ENCODE results near the gene CPSF3.

Gene CPSF3

GRCh38 chr2:9388950-9389911 lies 34.2 kb upstream of the CPSF3 start:
- in situ Hi-C loops (cut with MboI; ENCODE audit: low pct_unique_long_range_greater_than_20kb, low sequenced_read_pairs, unreplicated experiment), result no loop called here
- TF ChIP-seq CTCF (IDR thresholded peaks at IDR 0.05; ENCODE audit: extremely low read depth, insufficient read depth, missing control alignments), result no peak

DNA sequence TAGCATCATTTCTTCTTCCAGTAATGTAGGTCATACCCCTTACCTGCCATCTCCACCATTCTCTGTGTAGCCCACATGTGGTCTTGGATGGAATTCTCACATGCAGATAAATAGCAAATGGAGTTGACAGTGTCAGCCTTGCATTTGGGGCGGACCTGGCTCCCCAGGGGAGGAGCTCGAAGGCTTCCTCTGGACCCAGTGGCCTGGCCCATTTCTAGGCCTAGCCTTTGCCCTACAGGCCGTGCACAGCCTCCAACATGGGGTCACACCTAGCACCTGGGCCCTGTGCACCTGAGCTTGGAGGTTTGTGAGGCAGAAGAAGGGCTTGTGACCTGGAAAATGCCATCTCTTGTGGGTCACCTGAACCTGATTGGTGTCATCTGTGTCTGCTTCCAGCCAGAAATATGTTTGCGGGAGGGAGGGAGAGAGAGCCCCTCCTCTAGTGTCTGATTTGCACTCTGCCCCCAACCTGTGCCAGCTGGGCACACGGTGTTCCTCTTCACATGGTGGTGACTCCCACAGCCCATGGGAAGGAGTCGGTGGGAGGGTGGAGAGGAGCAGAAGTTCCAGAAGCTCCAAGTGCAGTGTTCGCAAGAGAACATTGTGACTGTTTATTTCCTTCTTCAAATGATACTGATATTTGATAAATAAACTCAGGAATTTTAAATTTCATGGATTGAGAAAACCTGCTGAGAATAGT lies 33.2 kb upstream of the CPSF3 start:
- no peak for TF ChIP-seq CTCF (IDR thresholded peaks at IDR 0.05; ENCODE audit: extremely low read depth, insufficient read depth, missing control alignments)
- no peak for DNase-seq (ENCODE audit: low spot score)
- in situ Hi-C loops (cut with MboI; ENCODE audit: low pct_unique_long_range_greater_than_20kb, low sequenced_read_pairs, unreplicated experiment), result no loop called here

More at GRCh38 chr2:9388950-9389911, 34.2 kb upstream of the CPSF3 start:
- DNase-seq (ENCODE audit: low spot score), result no peak

- no peak for DNase-seq (ENCODE audit: low spot score)
- no peak for TF ChIP-seq CTCF (IDR thresholded peaks at IDR 0.05; ENCODE audit: extremely low read depth, insufficient read depth, missing control alignments)
- in situ Hi-C loops (cut with MboI; ENCODE audit: low pct_unique_long_range_greater_than_20kb, low sequenced_read_pairs, unreplicated experiment), result no loop called here
These were observed 32.5 kb upstream of the CPSF3 start for GRCh38 chr2:9390991-9391390.

DNA sequence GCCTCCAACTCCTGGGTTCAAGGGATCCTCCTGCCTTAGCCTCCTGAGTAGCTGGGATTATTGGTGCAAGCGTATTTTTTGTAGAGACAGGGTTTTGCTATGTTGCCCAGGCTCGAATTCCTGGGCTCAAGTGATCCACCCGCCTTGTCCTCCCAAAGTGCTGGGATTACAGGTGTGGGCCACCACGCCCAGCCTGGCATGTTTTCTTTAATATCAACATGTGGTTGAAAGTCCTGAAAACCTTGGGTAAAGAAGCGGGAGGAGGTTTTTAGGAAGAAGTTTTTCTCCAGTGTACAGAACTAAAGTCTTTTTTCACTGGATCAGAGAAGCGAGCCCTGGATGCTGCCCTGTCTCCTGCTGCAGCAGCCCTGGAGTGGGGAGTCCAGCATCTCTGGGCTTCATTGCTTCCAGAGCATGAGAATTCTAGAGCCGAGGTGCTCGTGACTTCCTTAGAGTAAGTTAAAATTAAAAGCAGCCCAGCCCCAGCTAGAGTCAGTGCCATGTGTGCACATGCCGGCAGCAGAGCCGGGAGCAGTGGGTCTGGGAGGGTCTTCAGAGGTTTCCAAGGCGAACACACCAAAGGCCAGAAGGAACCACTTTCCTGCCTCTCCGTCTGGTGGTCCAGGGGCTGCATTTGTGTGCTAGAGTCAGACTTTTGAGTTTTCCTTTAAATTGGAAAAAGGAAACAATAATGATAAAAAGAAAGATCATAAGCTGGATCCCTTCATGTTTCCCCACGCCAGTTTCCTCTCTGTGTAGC lies 31.3 kb upstream of the CPSF3 start:
- in situ Hi-C loops (cut with MboI; ENCODE audit: low pct_unique_long_range_greater_than_20kb, low sequenced_read_pairs, unreplicated experiment), result no loop called here
- no peak for TF ChIP-seq CTCF (IDR thresholded peaks at IDR 0.05; ENCODE audit: extremely low read depth, insufficient read depth, missing control alignments)
- DNase-seq (ENCODE audit: low spot score), result no peak

- no peak for TF ChIP-seq CTCF (IDR thresholded peaks at IDR 0.05; ENCODE audit: extremely low read depth, insufficient read depth, missing control alignments)
- DNase-seq (ENCODE audit: low spot score), result no peak
- in situ Hi-C loops (cut with MboI; ENCODE audit: low pct_unique_long_range_greater_than_20kb, low sequenced_read_pairs, unreplicated experiment), result no loop called here
These were observed 30.3 kb upstream of the CPSF3 start for GRCh38 chr2:9392898-9393765.

All from GM13977 (cell line).